ENCODE results near the gene MYADM. TPM values are rescaled to one million over a fixed set of nuclear protein-coding genes. Genes with fewer than 3 reads are reported as not detected.

MYADM gene
- total and polyA plus RNA-seq, 2 of the 13 experiments (the other 11 are each of a cell fraction or from before 2014, with no cell fraction given) = 19.9 to 38.1 TPM

DNA sequence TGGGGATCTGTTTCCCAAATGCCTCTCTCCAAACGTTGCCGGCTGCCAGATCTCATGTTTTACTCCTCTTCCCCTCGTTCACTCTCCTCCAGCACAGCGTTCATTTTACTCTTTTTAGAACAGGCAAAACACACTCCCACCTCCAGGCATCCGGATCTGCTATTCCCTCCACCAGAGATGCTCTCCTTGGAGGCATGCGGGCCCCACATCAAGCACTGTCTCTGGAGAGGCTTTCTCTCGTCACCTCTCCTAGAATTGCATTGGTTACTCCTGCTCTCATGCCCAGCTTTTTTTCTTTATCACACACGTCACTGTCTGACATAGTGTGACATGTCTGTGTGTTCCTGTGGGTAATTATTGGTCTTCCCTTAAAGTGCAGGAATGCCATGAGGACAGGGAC lies 20.1 kb upstream of the MYADM start:
- ChIA-PET CTCF (ENCODE audit: low intra/inter-chr PET ratio, low total read pairs) (no interaction called here), POLR2A (interaction anchor here (1.4 to 3.2 kb wide), 2 partner anchors 18 to 32 kb away, joined by 4 to 10 read pairs; no protein-coding TSS in a partner anchor)
- Histone ChIP-seq H3K4me3 (replicated peaks in 1 of 3; ENCODE audit: insufficient read depth in 1 of 3, low read depth in 2 of 3, low read length in 3 of 3) (no peak overlapping the region), H4K20me1 (ENCODE audit: insufficient read depth, low read length) (no peaks in the 10 kb centered on the region), H3K4me1 (ENCODE audit: insufficient read depth, low read length) (peaks cover 31% of the 10 kb centered on the region), H3K79me2 (ENCODE audit: insufficient read depth, low read length) (no peaks in the 10 kb centered on the region), H3K9me3 (ENCODE audit: low read length) (no peaks in the 10 kb centered on the region), H3K27me3 (ENCODE audit: control insufficient read depth in 1 of 2, insufficient read depth in 2 of 2, low read length in 2 of 2) (peaks cover 0 to 3% of the 10 kb centered on the region in 2 experiments; a peak in 2 of 5 replicates), H3K9ac (ENCODE audit: insufficient read depth, low read depth, low read length) (no peak overlapping the region), H3K36me3 (replicated peaks in 1 of 2; ENCODE audit: control insufficient read depth in 1 of 2, insufficient read depth in 2 of 2, low read length in 2 of 2) (no peaks in the 10 kb centered on the region), H2AFZ (ENCODE audit: low read length) (no peak overlapping the region), H3K27ac (ENCODE audit: extremely low read length, insufficient read depth, low read length) (no peak overlapping the region), H3K4me2 (ENCODE audit: low read depth, low read length) (no peak overlapping the region)
- no peak for TF ChIP-seq JUNB (CRISPR knock-in tag; IDR thresholded peaks at IDR 0.05; ENCODE audit: borderline replicate concordance)
- TF ChIP-seq, protein P1, sequence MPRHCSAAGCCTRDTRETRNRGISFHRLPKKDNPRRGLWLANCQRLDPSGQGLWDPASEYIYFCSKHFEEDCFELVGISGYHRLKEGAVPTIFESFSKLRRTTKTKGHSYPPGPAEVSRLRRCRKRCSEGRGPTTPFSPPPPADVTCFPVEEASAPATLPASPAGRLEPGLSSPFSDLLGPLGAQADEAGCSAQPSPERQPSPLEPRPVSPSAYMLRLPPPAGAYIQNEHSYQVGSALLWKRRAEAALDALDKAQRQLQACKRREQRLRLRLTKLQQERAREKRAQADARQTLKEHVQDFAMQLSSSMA (CRISPR knock-in tag; IDR thresholded peaks at IDR 0.05) = no peak
- TF ChIP-seq, protein P2, sequence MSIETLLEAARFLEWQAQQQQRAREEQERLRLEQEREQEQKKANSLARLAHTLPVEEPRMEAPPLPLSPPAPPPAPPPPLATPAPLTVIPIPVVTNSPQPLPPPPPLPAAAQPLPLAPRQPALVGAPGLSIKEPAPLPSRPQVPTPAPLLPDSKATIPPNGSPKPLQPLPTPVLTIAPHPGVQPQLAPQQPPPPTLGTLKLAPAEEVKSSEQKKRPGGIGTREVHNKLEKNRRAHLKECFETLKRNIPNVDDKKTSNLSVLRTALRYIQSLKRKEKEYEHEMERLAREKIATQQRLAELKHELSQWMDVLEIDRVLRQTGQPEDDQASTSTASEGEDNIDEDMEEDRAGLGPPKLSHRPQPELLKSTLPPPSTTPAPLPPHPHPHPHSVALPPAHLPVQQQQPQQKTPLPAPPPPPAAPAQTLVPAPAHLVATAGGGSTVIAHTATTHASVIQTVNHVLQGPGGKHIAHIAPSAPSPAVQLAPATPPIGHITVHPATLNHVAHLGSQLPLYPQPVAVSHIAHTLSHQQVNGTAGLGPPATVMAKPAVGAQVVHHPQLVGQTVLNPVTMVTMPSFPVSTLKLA (IDR thresholded peaks at IDR 0.05) = no peak
- TF ChIP-seq ETV6 (CRISPR knock-in tag; conservative IDR thresholded peaks at IDR 0.05) = no peak
- TF ChIP-seq ZNF354B (CRISPR knock-in tag; IDR thresholded peaks at IDR 0.05) = no peak
- TF ChIP-seq ZNF557 (CRISPR knock-in tag; IDR thresholded peaks at IDR 0.05) = no peak
- no peak for TF ChIP-seq RBFOX2 (IDR thresholded peaks at IDR 0.05; ENCODE audit: low read depth, low read length)
- no peak for TF ChIP-seq IRF2 (CRISPR knock-in tag; IDR thresholded peaks at IDR 0.05)
- intact Hi-C loops (cut with micrococcal nuclease; ENCODE audit: unreplicated experiment) = no loop called here
- in situ Hi-C loops (cut with HindIII; ENCODE audit: extremely low pct_ligation_motif_present, low pct_unique_long_range_greater_than_20kb) = no loop called here
- FAIRE-seq = no peak
- DNase-seq (ENCODE audit: low spot score) = no peak
- ATAC-seq = no peak
- 70% methylated on average over 8 of the region's 8 CpGs for WGBS (ENCODE audit: low lambda C conversion rate)
- no TSS peak for BruUV-seq (replicated peaks)

All from HepG2 (cell line).